Right forelimb (tissue), 1 donor: Measurements from ENCODE around the gene P3H2.
"Not testable (repeated sequence)": the region's sequence is repeated elsewhere in the genome, so short reads cannot be mapped to it uniquely, and the experiment has no call there.

Source experiments
- DNase-seq: peaks from one replicate; pipeline ENCODE4 v3.0.0-alpha.2; 2018

Gene P3H2

DNA sequence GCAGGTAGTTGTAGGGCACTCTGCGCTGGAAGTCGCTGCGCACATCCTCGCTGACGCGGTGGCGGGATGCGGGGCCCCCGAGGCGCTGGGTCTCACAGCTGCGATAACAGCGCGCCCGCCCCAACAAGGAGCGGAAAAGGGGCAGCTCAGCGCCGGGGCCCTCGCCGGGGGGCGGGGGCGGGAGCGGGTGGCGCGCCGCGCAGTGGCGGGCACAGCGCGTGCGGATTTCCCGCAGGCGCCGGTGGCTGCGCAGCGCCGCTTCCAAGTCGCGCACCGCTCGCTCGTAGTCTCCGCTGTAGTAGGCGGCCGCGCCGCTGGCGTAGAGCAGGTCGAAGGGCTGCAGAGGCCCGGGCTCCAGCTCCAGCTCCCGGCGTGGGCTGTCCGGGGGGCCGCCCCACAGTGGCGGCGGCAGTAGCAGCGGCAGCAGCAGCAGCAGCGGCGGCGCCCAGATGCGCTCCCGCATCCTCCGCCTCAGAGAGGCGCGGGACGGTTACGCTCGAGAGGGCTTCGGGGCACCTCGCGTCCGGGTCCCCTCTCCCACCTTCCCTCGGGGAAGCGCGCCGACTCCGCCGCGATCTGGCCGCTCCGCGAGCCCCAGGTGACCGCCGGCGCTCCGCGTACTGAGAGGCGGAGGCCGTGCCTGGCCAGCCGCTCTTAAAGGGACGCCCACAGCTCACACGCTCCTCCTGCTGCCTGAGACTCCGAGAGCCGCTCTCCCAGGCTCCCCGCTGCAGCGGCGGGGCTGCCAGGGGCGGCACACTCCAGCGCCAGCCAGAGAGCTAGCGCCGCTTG lies at the start of gene P3H2:
TSS of gene P3H2 (minus strand) at position 629 of the 792 bp plus-strand sequence. CDS start at position 463, 166 bp downstream.
- DNase-seq: peak; percentile 91

DNA sequence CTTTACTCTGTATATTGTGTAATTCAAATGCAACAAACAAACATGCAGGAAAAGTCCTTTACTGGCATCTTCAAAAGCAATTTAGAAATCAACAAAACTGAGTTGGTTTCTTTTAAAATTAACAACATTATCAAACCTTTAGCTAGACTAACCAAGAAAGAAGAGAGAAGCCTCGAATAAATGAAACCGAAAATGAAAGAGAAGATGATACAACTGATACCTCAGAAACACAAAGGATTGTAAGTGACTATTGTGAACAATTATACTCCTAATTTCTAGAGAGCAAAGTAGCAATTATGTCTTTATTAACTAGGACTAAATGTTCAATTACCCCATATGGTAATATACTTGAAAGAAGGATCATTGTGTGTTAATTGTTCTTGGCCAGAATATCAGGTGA lies 49.2 kb upstream of the P3H2 start:
- no peak for DNase-seq

GRCh38 chr3:190169243-190169642 lies 48.5 kb upstream of the P3H2 start:
- DNase-seq: no peak

GRCh38 chr3:190167936-190168680 lies 47.4 kb upstream of the P3H2 start:
- no peak for DNase-seq

GRCh38 chr3:190166948-190167347 lies 46.3 kb upstream of the P3H2 start:
- no peak for DNase-seq

- no peak for DNase-seq
Measured at GRCh38 chr3:190165253-190165652, 44.6 kb upstream of the P3H2 start.

GRCh38 chr3:190162013-190162412 lies 41.3 kb upstream of the P3H2 start:
- DNase-seq: not testable (repeated sequence)

- DNase-seq: no peak
Measured at GRCh38 chr3:190159902-190160435, 39.3 kb upstream of the P3H2 start.

GRCh38 chr3:190158261-190158660 lies 37.6 kb upstream of the P3H2 start:
- no peak for DNase-seq

DNA sequence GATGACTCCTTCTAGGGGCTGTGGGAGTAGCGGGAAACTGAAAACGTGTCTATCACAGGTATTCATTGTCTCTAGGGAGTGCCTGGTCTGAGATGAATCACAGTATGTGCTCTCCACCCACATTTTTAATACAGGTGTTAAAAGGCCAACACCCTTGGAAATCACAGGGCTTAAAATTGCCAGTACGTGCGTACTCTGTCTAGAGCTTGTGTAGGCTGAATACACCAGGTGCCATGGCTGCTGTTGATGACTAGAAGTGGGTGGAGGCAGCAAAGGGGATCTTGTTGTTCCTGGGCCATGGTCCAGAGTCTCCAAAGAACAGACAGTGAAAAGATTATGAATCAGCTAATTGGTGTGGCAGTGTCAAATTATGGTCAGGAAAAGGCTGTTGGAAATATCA lies 35.1 kb upstream of the P3H2 start:
- no peak for DNase-seq

GRCh38 chr3:190150681-190151080 lies 30.0 kb upstream of the P3H2 start:
- no peak for DNase-seq

DNA sequence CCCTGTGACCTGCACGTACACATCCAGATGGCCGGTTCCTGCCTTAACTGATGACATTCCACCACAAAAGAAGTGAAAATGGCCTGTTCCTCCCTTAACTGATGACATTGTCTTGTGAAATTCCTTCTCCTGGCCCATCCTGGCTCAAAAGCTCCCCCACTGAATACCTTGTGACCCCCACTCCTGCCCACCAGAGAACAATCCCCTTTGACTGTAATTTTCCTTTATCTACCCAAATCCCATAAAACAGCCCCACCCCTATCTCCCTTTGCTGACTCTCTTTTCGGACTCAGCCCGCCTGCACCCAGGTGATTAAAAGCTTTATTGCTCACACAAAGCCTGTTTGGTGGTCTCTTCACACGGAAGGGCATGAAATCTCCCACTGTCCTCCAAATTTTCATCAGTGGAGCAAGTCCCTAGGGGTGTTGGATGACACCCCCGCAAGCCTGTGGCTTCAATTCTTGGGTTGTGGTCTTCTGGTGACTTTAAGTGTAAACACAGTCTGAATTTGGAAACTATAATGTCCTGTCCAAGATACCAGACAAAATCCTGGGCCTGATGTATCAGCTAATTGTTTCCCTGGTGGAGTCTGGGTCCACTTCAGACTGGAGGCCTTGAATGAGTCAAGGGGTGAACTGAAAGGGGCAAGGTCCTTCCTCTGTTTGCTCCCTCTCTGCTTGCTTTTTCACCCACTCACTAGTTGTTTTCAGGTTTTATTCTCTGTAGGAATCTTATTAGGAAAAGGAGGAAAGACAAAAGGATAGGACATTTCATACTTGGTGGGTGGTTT lies 29.3 kb upstream of the P3H2 start:
- not testable (repeated sequence) for DNase-seq

DNA sequence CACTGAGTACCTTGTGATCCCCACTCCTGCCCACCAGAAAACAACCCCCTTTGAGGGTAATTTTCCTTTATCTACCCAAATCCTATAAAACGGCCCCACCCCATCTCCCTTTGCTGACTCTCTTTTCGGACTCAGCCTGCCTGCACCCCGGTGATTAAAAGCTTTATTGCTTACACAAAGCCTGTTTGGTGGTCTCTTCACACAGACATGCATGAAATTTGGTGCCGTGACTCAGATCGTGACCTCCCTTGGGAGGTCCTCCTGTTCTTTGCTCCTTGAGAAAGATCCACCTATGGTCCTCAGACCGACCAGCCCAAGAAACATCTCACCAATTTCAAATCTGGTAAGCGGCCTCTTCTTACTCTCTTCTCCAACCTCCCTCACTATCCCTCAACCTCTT lies 24.1 kb upstream of the P3H2 start:
- DNase-seq: not testable (repeated sequence)

- no peak for DNase-seq
Measured at GRCh38 chr3:190142041-190142440, 21.3 kb upstream of the P3H2 start.

GRCh38 chr3:190139365-190139764 lies 18.7 kb upstream of the P3H2 start:
- DNase-seq: no peak

DNA sequence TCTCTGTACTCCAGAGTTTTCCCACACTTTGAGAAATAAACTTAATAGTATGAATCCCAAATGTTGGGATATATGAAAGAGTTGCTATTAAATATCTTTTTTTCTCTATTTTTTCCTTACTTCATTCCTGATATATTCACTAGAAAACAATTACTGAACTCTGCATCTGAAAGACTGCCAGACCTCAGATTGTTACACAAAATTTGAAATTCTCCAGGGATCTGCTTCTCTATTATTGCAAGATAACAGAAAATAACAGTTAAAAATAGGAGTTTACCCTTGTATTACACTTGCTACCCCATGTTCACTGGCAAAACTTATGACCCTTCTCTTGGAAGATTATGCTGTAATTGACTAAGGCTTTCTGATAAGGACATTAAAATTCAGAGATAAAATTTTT lies 11.7 kb upstream of the P3H2 start:
- no peak for DNase-seq

DNA sequence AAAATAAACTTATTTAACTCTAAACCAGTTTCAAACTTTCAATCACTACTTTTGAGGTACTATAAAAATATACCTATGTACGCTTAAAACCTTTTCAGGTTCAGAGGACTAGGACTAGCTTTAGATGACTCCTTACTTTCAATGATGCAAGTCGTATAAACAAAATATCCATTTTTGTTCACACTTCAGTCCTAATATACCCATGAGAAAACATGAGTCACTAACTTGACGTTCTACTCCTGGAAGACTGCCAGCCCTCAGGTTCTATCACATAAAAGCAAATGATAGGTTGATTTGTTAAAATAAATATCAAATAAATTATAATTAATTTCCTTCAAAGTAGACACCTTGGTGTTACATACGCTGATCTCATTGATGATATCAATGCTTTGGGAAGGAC lies 10.6 kb upstream of the P3H2 start:
- no peak for DNase-seq

DNA sequence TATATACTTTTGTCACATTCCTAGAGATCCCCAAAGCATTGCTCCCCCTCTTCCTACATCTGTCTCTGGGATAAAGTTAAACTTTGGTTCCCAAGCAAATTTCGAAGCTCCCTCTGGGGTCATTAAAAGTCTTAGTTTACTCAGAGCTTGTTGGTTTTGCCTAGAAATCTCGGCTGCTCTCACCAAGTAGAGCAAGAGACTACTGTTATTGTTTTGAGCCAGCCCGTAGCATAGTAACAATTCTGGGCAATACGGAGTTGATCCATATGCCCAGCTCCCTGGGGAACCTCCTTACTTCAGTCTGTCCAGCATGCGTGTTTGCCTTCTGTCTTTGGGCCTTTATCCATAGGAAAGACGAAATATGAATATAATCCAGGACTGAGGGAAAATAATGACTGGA lies 10.0 kb upstream of the P3H2 start:
- no peak for DNase-seq

DNA sequence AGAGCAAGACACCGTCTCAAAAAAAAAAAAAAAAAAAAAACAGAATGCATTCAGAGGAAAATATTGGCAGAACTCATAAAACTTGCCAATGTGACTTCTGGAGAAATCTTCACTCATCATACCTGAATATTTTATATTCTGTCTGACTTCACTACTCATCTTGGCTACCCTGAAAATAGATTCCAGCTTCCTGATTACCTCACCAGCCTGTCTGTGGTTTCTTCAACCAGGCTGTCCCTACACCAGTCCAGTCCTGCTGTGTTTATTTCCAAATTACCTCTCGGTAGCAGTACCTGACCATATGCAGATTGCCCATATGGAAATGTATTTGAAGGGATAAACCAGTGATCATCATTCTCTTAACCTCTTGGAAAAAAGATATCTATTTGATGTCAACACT lies 9.3 kb upstream of the P3H2 start:
- no peak for DNase-seq

GRCh38 chr3:190127797-190128196 lies 7.1 kb upstream of the P3H2 start:
- DNase-seq: no peak

DNA sequence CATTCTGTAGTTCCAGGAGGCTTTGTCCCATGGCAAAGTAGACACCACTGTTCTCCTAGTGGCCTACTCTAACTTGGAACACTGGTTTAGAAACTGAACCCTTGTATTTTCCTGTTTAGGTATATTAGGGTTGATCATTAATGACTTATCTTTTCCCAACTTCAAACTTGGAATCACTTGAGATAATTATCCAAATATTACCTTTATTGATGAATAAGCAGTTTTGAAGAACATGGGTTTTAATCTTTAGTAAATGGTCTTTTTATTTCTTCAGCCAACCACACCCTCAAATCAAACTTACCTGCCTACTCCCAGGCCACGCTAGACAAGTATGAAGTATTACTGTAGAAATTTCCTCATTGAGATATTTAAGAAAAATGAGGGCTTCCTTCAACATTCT lies 6.5 kb upstream of the P3H2 start:
- DNase-seq: no peak

- no peak for DNase-seq
Measured at GRCh38 chr3:190125436-190126068, 4.9 kb upstream of the P3H2 start.

GRCh38 chr3:190124067-190124466 lies 3.4 kb upstream of the P3H2 start:
- no peak for DNase-seq
